ENCODE data around the gene LILRA1. TPM values are rescaled to one million over a fixed set of nuclear protein-coding genes. Genes with fewer than 3 reads are reported as not detected.

Gene LILRA1
- total RNA-seq, 1 experiment from 2014 or later: not detected

- ChIA-PET CTCF (no interaction called here), POLR2A (no interaction called here)
- Histone ChIP-seq H3K4me1 (no peaks in the 10 kb centered on the region), H3K27me3 (replicated peaks; ENCODE audit: control insufficient read depth, insufficient read depth, low read length) (no peaks in the 10 kb centered on the region), H3K36me3 (ENCODE audit: control insufficient read depth, insufficient read depth, low read length) (no peaks in the 10 kb centered on the region), H3K4me3 (ENCODE audit: low read depth, low read length) (no peak overlapping the region), H3K9me3 (peaks cover 4% of the 10 kb centered on the region; the same call in 1 of the 2 replicates)
- Mint-ChIP-seq H3K27me3 (ENCODE audit: insufficient read depth, unreplicated experiment) (peaks cover 18% of the 10 kb centered on the region), H3K4me3 (ENCODE audit: unreplicated experiment) (no peak overlapping the region), H3K4me1 (ENCODE audit: low read depth, unreplicated experiment) (no peaks in the 10 kb centered on the region), H3K9me3 (ENCODE audit: unreplicated experiment) (no peaks in the 10 kb centered on the region), H3K36me3 (ENCODE audit: insufficient read depth, unreplicated experiment) (no peaks in the 10 kb centered on the region), H3K27ac (ENCODE audit: unreplicated experiment) (no peak overlapping the region)
- intact Hi-C loops (cut with micrococcal nuclease; ENCODE audit: unreplicated experiment): no loop called here
- TF ChIP-seq CTCF (IDR thresholded peaks at IDR 0.05; ENCODE audit: insufficient read depth in 1 of 2, low read depth in 1 of 2, low read length in 1 of 2, severe bottlenecking in 1 of 2, unreplicated experiment in 1 of 2): no peak
- BruUV-seq (replicated peaks): no TSS peak
- no peak for DNase-seq
These were observed 50.6 kb downstream of the LILRA1 start for GRCh38 chr19:54644056-54644455.

- Mint-ChIP-seq H3K27me3 (ENCODE audit: insufficient read depth, unreplicated experiment) (peaks cover 7% of the 10 kb centered on the region), H3K4me3 (ENCODE audit: unreplicated experiment) (no peak overlapping the region), H3K9me3 (ENCODE audit: unreplicated experiment) (no peaks in the 10 kb centered on the region), H3K36me3 (ENCODE audit: insufficient read depth, unreplicated experiment) (no peaks in the 10 kb centered on the region), H3K27ac (ENCODE audit: unreplicated experiment) (no peak overlapping the region), H3K4me1 (ENCODE audit: low read depth, unreplicated experiment) (no peaks in the 10 kb centered on the region)
- Histone ChIP-seq H3K27me3 (replicated peaks; ENCODE audit: control insufficient read depth, insufficient read depth, low read length) (no peaks in the 10 kb centered on the region), H3K4me3 (ENCODE audit: low read depth, low read length) (no peak overlapping the region), H3K4me1 (no peaks in the 10 kb centered on the region), H3K36me3 (ENCODE audit: control insufficient read depth, insufficient read depth, low read length) (no peaks in the 10 kb centered on the region), H3K9me3 (peaks cover 4% of the 10 kb centered on the region; the same call in 1 of the 2 replicates)
- CTCF ChIA-PET: no interaction called here
- intact Hi-C loops (cut with micrococcal nuclease; ENCODE audit: unreplicated experiment): no loop called here
- no peak for TF ChIP-seq CTCF (IDR thresholded peaks at IDR 0.05; ENCODE audit: insufficient read depth in 1 of 2, low read depth in 1 of 2, low read length in 1 of 2, severe bottlenecking in 1 of 2, unreplicated experiment in 1 of 2)
- no peak for DNase-seq
- POLR2A ChIA-PET: no interaction called here
- no TSS peak for BruUV-seq (replicated peaks)
These were observed 53.0 kb downstream of the LILRA1 start for GRCh38 chr19:54646331-54646841.

GRCh38 chr19:54648129-54648528 lies 54.7 kb downstream of the LILRA1 start:
- peaks cover 5% of the 10 kb centered on the region for H3K27me3 Mint-ChIP-seq (ENCODE audit: insufficient read depth, unreplicated experiment)
- no peak overlapping the region for H3K4me3 ChIP-seq (ENCODE audit: low read depth, low read length)
- peaks cover 4% of the 10 kb centered on the region; the same call in 1 of the 2 replicates for H3K9me3 ChIP-seq
- no peak overlapping the region for H3K4me3 Mint-ChIP-seq (ENCODE audit: unreplicated experiment)
- no peak for TF ChIP-seq CTCF (IDR thresholded peaks at IDR 0.05; ENCODE audit: insufficient read depth in 1 of 2, low read depth in 1 of 2, low read length in 1 of 2, severe bottlenecking in 1 of 2, unreplicated experiment in 1 of 2)
- no peaks in the 10 kb centered on the region for H3K36me3 Mint-ChIP-seq (ENCODE audit: insufficient read depth, unreplicated experiment)
- H3K27me3 ChIP-seq (replicated peaks; ENCODE audit: control insufficient read depth, insufficient read depth, low read length): no peaks in the 10 kb centered on the region
- no peaks in the 10 kb centered on the region for H3K36me3 ChIP-seq (ENCODE audit: control insufficient read depth, insufficient read depth, low read length)
- no peak overlapping the region for H3K27ac Mint-ChIP-seq (ENCODE audit: unreplicated experiment)
- no TSS peak for BruUV-seq (replicated peaks)
- no peaks in the 10 kb centered on the region for H3K4me1 Mint-ChIP-seq (ENCODE audit: low read depth, unreplicated experiment)
- H3K9me3 Mint-ChIP-seq (ENCODE audit: unreplicated experiment): no peaks in the 10 kb centered on the region
- ChIA-PET CTCF (no interaction called here), POLR2A (no interaction called here)
- H3K4me1 ChIP-seq: no peaks in the 10 kb centered on the region
- no peak for DNase-seq
- intact Hi-C loops (cut with micrococcal nuclease; ENCODE audit: unreplicated experiment): no loop called here

Data from Caco-2 (cell line).